Activated CD4-positive, CD25-positive, alpha-beta regulatory T cell (primary cell): Measurements from ENCODE around the gene CDK2.
A peak's percentile ranks its signal among the peaks of the same experiment; 100 is the strongest.
"Not testable (repeated sequence)": the region's sequence is repeated elsewhere in the genome, so short reads cannot be mapped to it uniquely, and the experiment has no call there.

Experiments used
- DNase-seq, 4 experiments: peaks; one replicate each; lab custom pipeline; 2025; lab: John Stamatoyannopoulos, UW

The CDK2 gene

DNA sequence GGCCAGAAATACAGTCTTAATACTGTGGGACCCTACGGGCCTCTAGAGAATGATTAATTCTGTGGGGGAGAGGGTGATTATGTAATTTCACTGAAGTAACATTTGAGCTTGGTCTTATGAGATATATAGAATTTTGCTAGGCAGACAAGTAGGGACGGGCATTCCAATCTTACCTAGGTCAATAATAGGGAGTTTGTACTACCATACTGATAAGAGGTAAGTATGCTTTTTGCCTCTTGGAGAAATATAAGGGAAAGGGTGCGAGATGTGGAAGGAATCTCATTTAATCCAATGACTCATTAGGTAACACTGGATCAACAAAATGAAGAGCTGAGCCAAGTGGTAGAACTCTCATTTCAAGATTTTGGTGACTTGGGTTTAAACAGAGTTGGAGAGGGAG is 12.4 kb downstream of the CDK2 start:
- DNase-seq, result no peak

DNA sequence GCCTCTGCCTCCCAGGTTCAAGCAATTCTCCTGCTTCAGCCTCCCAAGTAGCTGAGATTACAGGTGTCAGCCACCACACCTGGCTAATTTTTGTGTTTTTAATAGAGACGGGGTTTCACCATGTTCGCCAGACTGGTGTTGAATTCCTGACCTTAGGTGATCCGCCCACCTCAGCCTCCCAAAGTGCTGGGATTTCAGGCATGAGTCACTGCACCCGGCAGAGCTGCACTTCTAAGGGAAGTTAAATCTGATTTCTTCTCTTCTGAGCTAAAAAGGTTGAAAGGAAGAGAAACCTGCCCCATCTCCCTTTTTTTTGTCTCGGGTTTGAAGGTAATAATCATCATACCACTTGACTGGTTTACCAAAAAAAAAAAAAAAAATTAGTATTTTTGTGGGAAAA is 15.3 kb downstream of the CDK2 start:
- not testable (repeated sequence) for DNase-seq

DNA sequence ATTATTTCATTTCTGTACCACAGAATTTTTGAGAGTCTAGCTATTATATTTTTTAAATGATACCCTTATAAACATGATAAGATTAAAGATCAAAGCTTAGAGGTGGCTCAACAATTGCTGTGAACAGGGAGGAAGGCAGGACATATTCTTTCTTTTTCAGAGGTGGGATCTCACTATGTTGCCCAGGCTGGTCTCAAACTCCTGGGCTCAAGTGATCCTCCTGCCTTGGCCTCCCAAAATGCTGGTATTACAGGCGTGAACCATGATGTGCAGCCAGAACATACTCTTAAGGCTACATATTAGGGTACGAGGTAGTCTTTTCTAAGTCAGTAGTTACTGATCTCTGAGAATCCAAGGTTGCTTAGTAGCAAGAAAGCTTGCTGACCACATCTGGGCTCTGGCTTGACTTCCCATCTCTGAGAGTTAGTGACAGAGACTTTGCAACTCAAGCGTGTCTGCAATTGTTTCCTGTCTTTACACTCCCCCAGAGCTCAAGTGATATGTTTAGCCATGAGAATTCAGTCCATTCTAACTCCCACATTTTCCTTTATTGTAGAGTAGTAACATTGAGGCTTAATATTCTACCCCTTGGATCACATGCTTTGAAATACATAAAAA is 15.8 kb downstream of the CDK2 start:
- no peak for DNase-seq

DNA sequence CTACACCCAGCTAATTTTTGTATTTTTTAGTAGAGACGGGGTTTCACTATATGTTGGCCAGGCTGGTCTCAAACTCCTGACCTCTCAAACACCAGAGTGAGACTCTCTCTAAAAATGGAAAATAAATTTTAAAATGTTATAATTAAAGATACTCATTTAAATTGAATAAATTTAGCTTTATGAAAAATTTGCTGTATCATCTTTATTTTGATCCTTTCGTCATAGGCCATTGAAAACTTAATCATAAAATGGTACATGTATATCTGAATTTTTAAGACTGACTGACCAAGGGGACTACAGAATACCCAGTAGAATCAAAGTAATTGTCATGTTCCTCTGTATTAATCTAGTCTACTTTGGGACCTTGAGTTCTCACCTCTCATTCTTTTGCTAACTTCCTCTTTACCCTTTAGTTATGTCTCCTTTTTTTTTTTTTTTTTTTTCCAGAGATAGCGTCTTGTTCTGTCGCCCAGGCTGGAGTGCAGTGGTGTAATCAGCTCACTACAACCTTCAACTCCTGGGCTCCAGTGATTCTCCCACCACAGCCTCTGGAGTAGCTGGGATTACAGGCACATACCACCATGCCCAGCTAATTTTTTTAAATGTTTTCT is 16.7 kb downstream of the CDK2 start:
- DNase-seq, result no peak

DNA sequence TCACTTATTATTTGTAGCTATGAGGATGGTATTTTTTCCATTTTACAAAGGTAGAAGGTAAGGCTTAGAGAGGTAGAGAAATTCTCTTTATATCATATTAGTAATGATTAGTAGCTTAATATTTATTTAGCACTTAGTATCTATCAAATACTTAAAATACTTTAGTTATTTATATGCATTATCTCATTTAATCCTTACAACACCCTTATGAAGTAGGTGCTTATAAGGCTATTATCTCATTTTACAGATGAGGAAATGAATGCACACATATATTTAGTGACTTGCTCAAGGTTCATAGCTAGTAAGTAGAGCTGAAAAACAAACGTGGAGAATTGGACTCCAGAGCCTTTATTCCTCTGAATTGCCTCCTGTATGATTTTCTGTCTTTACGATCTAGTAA is 18.2 kb downstream of the CDK2 start:
- DNase-seq, result no peak

DNA sequence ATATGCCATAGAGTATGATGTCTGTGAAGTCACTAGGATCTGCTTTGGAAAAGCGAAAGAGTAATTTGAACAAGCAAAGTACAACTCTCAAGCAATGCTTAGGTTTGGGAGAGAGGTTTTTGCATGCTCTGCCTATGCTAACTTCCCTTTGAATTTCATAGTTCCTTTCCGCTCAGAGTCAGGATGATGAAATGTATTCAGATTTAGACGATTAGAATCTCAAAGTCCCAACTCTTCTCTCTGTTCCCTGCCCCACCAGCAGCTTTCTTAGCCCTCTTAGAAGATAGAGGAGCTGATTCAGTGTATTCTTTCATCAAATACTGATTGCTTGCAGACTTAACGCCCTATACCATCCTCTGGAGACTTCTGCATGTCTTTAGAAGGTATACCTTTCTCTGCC is 18.7 kb downstream of the CDK2 start:
- DNase-seq, result no peak

DNA sequence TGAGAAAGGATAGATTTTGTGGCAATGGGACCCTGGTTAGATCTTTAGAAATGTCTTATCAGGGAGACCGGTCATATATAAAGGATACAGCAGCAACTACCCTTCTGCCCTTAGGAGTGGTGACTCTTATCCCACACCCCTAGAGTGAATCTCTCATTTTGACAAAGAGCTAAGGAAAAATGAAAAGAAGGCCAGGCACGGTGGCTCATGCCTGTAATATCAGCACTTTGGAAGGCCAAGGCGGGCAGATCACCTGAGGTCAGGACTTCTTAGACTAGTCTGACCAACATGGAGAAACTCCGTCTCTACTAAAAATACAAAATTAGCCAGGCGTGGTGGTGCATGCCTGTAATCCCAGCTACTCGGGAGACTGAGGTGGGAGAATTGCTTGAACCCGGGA is 19.3 kb downstream of the CDK2 start:
- not testable (repeated sequence) for DNase-seq

DNA sequence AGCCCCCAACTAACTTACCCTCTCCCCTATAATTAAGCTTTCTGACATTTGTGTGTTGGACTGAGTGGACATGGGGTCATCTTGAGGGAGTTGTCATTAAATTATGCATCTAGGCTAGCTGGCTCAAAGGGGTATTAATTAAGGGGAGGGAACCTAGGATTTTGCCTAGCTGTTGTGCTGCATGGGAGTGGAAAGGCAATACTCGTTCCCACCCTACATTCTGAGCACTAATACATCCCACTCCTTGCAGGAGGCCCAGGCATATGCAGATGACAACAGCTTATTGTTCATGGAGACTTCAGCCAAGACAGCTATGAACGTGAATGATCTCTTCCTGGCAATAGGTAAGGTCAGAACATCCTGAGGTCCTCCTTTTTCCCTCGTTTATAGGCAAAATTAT is 24.5 kb downstream of the CDK2 start:
- DNase-seq, result no peak

DNA sequence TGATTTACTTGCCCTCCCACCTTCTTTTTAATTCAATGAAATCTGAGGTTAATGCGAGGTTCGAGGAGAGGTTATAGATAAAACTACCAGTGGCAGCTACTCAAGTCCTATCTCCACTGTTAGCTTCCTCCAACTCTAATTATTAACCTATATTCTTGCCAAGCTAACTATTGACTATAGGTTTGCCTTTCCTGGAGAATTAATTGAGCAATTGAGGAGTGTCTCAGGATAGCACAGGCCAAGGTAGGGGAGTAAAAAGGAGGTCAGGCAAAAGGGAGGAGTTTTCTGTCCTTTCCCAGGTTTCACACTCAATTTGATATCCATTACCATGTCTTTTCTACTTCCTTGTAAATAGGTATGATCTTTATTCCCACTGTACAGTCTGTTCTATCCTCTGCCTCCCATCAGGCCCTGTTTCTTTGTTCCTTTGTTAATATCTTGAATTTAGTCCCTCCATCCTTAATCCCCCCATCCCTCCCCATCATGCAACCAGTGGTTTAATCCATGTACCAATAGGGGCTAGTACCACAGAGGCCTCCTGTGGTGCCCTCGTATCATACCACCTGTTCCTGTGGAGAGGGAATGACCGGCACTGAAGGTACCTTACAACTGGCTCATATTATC is 26.7 kb downstream of the CDK2 start:
- no peak for DNase-seq

DNA sequence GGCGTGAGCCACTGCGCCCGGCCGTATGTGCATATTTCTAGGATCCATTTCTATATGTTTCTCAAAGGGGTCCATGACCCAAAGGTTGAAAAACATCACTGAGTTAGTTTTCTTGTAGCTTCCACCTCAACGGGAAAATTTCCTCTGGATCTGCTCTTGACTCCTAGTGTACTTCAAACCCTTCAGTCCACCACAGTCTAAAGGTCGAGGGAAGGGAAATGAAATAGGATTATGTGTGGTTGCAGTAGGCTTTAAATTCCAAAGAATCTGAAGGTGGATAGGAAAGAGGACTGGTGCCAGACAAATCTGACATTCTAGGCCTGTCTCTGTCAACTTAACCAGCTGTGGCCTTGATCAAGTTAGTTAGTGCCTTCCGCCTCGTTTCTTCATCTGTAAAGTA is 28.7 kb downstream of the CDK2 start:
- DNase-seq, result no peak

DNA sequence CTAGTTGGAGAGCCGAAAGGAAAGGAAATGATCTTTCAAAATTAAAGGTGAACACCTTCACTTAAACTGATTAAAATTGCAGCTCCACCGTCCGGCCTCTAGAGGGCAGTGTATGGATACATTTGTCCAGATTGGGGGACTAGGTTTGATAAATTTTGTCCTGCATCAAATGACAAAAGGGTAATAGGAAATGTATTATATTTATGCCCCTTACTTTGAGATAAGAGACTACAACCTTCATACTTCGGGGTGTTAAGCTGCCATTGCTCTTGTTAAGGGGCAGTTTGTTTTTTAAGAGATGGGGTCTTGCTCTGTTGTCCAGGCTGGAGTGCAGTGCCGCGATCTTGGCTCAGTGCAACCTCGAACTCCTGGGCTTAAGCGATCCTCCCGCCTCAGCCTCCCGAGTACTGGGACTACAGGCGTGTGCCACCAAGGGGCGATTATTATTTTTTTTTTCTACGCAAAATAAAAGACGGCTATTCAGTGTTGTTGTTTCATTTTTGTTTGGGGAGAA is 29.6 kb downstream of the CDK2 start:
- peak; percentile 25 to 42 (median 40) for DNase-seq

DNA sequence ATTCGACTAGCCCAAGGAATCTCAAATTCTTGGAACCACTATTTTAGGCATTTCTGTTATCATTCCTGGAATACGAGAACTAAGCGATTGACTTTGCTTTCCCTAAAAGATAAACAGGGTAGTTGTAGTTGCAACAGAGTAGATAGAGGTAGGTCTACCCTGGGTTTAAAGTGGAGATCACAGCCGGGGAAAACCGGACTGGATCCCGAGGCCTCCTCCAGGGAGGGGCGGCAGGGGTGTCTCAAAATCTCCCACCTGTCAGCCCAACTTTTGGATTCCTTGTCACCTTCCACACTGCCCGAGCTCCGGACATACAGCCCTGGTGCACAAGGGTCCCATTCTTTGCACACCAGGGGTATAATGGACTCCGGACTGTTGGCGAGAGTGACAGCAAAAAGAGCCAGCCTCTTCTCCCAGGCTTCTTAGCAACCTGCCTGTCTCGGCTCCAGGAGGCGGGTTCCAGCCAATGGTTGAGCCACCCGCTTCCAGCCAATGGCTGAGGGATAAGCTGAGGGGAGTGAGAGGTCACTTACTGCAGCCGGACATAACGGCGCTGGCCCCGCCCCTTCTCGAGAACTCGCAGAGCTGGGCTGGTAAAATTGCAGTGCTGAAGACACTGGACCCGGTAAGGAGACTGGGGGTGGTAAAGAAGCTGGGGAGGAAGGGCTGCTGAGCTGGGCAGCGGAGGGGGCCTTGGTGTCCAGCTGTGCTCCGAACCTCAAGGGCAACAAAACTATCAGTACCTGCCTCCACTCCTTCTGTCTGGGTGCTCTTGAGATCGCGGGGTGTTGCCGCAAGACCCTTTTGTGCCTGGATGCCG is 30.3 kb downstream of the CDK2 start, which contains the start of gene SUOX:
Gene SUOX, plus strand, starts transcription at position 562 of the 820 bp plus-strand sequence. CDS start 4,946 bp downstream, outside the sequence.
- DNase-seq, result no peak

DNA sequence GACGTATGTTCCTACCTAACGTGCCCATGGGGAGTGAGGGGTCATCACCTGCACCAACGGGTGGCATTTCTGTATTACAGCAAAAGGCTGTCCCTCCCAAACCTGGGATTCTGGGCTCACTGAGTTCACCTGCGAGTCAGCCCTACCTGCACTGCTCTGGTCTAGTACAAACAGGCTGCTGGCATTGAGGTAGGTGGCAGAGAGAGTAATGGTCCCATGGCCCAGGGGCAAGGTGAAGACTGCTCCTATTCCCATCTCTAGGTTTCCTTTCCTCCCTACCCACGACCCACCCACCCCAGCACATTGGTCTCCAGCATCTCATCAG is 30.9 kb downstream of the CDK2 start:
- no peak for DNase-seq

DNA sequence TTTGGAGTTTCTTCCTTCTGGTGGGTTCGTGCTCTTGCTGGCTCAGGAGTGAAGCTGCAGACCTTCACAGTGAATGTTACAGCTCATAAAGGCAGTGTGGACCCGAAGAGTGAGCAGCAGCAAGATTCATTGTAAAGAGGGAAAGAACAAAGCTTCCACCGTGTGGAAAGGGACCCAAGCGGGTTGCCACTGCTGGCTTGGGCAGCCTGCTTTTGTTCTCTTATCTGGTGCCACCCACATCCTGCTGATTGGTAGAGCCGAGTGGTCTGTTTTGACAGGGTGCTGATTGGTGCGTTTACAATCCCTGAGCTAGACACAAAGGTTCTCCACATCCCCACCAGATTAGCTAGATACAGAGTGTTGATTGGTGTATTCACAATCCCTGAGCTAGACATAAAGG is 32.9 kb downstream of the CDK2 start:
- DNase-seq, result peak in 1 of 4 experiments; percentile 7

DNA sequence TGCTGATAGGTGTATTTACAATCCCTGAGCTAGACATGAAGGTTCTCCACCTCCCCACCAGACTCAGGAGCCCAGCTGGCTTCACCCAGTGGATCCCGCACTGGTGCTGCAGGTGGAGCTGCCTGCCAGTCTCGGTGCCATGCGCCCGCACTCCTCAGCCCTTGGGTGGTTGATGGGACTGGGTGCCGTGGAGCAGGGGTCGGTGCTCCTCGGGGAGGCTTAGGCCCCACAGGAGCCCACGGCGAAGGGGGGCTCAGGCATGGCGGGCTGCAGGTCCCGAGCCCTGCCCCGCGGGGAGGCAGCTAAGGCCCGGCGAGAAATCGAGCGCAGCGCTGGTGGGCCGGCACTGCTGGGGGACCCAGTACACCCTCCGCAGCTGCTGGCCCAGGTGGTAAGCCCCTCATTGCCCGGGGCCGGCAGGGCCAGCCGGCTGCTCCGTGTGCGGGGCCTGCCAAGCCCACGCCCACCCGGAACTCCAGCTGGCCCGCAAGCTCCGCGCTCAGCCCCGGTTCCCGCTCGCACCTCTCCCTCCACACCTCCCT is 33.4 kb downstream of the CDK2 start:
- DNase-seq, result not testable (repeated sequence)

DNA sequence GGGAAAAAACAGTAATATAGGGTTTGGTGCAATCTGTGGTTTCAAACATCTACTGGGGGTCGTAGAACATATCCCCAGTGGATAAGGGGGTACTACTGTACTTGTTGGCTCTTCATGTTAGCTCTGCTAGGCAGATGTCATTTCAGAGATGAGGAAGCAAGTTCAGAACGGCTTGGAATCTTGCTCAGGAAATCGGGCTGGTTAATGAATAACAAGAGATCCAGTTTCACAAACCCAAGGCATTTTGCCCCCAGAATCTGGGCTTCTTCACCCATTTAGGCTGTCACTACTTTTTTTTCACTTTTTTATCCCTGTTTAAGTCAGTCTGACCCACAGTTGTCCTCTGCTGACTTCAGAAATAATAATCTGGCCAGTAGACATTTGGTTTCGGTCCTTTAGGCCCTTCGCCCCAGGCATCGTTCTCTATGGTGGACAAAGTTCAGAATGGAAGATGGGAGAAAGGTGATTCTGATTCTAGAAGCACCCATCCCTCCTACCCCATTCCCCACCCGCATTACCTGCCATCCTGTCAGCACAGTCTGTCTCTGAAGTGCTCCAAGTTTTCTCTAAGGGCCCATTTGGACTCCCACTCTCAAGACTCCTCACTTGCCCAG is 35.0 kb downstream of the CDK2 start:
- DNase-seq, result no peak

DNA sequence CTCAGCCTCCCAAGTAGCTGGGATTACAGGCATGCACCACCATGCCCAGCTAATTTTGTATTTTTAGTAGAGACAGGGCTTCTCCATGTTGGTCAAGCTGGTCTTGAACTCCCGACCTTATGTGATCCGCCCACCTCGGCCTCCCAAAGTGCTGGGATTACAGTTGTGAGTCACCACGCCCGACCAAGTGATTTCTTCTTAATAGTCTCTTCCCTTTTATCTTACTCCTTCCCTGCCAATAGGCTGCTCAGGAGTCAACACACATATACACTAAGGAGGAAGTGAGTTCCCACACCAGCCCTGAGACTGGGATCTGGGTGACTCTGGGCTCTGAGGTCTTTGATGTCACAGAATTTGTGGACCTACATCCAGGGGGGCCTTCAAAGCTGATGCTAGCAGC is 36.7 kb downstream of the CDK2 start:
- DNase-seq, result not testable (repeated sequence)

DNA sequence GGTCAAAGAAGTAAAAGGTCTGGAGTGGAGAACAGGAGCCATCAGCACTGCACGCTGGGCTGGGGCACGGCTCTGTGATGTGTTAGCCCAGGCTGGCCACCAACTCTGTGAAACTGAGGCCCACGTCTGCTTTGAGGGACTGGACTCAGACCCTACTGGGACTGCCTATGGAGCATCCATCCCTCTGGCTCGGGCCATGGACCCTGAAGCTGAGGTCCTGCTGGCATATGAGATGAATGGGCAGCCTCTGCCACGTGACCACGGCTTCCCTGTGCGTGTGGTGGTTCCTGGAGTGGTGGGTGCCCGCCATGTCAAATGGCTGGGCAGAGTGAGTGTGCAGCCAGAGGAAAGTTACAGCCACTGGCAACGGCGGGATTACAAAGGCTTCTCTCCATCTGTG is 37.6 kb downstream of the CDK2 start:
- DNase-seq, result no peak

DNA sequence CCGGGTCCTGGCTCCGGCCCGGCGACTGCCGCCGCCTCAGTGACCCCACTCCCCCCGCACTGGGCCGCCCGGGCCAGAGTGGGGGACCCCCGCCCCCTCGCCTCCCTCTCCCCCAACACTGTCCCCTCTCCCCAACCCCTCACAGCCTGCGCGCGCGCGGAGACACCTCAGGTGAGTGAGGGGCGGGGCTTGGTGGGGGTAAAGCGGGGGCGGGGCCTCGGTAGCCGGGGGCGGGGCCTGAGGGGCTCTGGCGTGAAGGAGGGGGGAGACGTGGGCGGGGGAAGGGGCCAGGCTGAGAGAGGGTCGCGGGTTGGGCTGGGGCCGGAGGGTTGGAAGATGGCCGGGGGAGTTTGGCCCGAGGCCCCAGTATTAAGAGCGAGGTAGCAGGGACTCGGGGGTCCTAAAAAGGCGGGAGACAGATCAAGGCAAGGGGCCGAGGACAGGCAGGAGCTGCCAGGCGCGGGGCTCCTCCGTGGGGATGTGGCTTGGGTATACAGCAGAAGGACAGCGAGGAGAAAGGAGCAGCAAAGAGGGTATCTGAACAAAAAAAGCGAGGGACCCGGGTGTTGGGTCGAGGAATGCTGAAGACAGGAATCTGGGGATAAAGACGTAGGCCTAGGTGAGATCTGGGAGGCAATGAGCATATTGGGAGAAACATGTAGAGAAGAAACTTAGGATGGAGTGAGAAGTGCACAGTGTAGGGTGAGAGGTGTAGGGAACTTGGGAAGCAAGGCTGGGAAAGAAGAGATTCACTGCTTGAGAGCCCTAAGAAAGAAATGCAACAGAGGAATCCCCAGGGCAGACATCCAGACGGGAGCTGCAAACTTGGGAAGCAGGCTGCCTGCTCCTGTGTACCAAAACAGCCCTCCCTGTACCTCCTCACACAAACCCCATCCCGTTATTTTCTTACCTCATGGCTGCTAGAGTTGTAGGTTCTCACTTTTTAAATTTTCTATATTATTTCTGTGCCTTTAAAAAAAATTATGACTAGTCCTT is 41.2 kb downstream of the CDK2 start:
- DNase-seq, result peak; percentile 51 to 56 (median 55)

DNA sequence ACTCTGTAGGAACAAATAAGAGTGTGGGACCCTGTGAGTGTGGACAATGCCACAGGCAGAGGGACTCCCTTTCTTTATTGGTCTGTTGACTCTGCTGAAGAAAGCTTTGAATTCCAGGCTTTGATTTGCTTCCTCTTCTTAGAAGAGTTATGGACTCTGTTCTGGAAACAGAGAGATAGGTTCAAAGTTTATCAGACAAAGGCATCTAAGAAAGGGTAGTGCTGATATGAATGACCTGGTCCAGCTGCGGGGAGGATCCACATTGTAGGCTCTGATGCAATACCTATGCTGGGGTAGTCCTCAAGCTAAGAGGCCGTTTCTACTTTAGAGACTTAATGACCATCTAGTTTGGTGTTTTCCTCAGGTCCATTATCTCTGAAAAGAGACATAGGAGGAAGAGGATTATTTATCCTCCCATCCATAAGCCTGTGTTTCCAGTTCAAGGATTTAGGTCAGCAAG is 43.5 kb downstream of the CDK2 start:
- no peak for DNase-seq
